CD4-positive, CD25-positive, alpha-beta regulatory T cell (primary cell): ENCODE data around the gene SORBS2. TPM values are rescaled to one million over a fixed set of nuclear protein-coding genes. Genes with fewer than 3 reads are reported as not detected.

ENCODE experiments used
- ATAC-seq, 2 donors: fragments of 150-1000 bp; cut with Tn5 transposase; one replicate each; pipeline ENCODE4 v1.10.0; 2021; ENCODE audit warnings: low read depth in 2 of 2, moderate number of reproducible peaks in 2 of 2, moderate library complexity in 1 of 2
- DNase-seq, 3 donors: peaks; one replicate each; pipeline versions ENCODE4 v3.0.0 to v3.0.0-alpha.2; 2012 to 2022; ENCODE audit warnings: mixed read lengths in 1 of 3
- H3K27ac ChIP-seq: one replicate; pipeline ENCODE4 v1.7.0; 2013; ENCODE audit warnings: mild to moderate bottlenecking, low read length; ENCODE audit not compliant: insufficient read depth, poor library complexity, severe bottlenecking
- H3K27me3 ChIP-seq: one replicate; pipeline ENCODE4 v1.7.0; 2013; ENCODE audit warnings: low read length; ENCODE audit not compliant: control insufficient read depth, insufficient read depth
- H3K36me3 ChIP-seq: one replicate; pipeline ENCODE4 v1.7.0; 2013; ENCODE audit warnings: mild to moderate bottlenecking, low read length, moderate library complexity; ENCODE audit not compliant: control insufficient read depth, insufficient read depth
- H3K4me1 ChIP-seq: 2 replicates; pipeline ENCODE4 v1.7.0; 2013; ENCODE audit warnings: mild to moderate bottlenecking, low read length; ENCODE audit not compliant: insufficient read depth, control insufficient read depth, poor library complexity, severe bottlenecking
- H3K4me3 ChIP-seq: one replicate; pipeline ENCODE4 v1.7.0; 2013; ENCODE audit warnings: low read depth, mild to moderate bottlenecking, low read length, moderate library complexity
- H3K9me3 ChIP-seq, 2 experiments: 1 replicate in 1 of 2; 2 replicates in 1 of 2; pipeline ENCODE4 v1.7.0; 2013; ENCODE audit warnings: low read length in 2 of 2, mild to moderate bottlenecking in 1 of 2, moderate library complexity in 1 of 2; ENCODE audit not compliant: control insufficient read depth in 2 of 2
- H3K27ac Mint-ChIP-seq, 3 donors: one replicate each; pipeline ENCODE4 v1.8.0; 2020 to 2022; ENCODE audit warnings: mild to moderate bottlenecking in 3 of 3, mixed read lengths in 3 of 3, moderate library complexity in 2 of 3
- H3K27me3 Mint-ChIP-seq: one replicate; pipeline ENCODE4 v1.8.0; 2022; ENCODE audit warnings: mild to moderate bottlenecking, mixed read lengths
- H3K36me3 Mint-ChIP-seq: one replicate; pipeline ENCODE4 v1.8.0; 2020; ENCODE audit warnings: mixed read lengths
- H3K4me1 Mint-ChIP-seq, 4 donors: one replicate each; pipeline ENCODE4 v1.8.0; 2020 to 2022; ENCODE audit warnings: mixed read lengths in 4 of 4, mild to moderate bottlenecking in 1 of 4
- H3K4me3 Mint-ChIP-seq, 4 donors: one replicate each; pipeline ENCODE4 v1.8.0; 2020 to 2022; ENCODE audit warnings: mild to moderate bottlenecking in 4 of 4, mixed read lengths in 4 of 4, moderate library complexity in 3 of 4
- H3K9me3 Mint-ChIP-seq, 7 donors: one replicate each; pipeline ENCODE4 v1.8.0; 2020 to 2022; ENCODE audit warnings: mixed read lengths in 7 of 7, mild to moderate bottlenecking in 3 of 7, moderate library complexity in 2 of 7
- polyA plus RNA-seq, 4 donors: library from polyadenylated mRNA; unstranded; fragments of 300-500 nt; fragmentation: Illumina TruSeq; gene quantifications; one replicate each; pipeline ENCODE4 v1.2.3, GENCODE V29; 2021
- total RNA-seq: library from RNA; stranded (reverse); gene quantifications from one replicate; pipeline ENCODE4 v1.2.3, GENCODE V29; 2022

Gene SORBS2
- total and polyA plus RNA-seq, 5 donors from 2014 or later: 0.07 TPM; not detected in 4

- H3K27me3 ChIP-seq: peaks cover 3% of the 10 kb centered on the region
- no peak overlapping the region for H3K27ac ChIP-seq
- peaks cover 0 to 2% (median 0%) of the 10 kb centered on the region in 7 donors for H3K9me3 Mint-ChIP-seq
- H3K9me3 ChIP-seq: no peaks in the 10 kb centered on the region
- H3K4me1 Mint-ChIP-seq: peaks cover 0 to 2% (median 0%) of the 10 kb centered on the region in 4 donors
- H3K27me3 Mint-ChIP-seq: peaks cover 30% of the 10 kb centered on the region
- H3K36me3 ChIP-seq: no peaks in the 10 kb centered on the region
- DNase-seq (peak in 1 of 3 donors; percentile 45), ATAC-seq (no peak)
- no peaks in the 10 kb centered on the region for H3K4me1 ChIP-seq
- no peak overlapping the region for H3K27ac Mint-ChIP-seq
- no peak overlapping the region for H3K4me3 Mint-ChIP-seq
- H3K4me3 ChIP-seq: no peak overlapping the region
- no peaks in the 10 kb centered on the region for H3K36me3 Mint-ChIP-seq
Measured at GRCh38 chr4:185640811-185641675, 171.0 kb downstream of the SORBS2 start.

- Mint-ChIP-seq H3K4me1 (peaks cover 0 to 2% (median 0%) of the 10 kb centered on the region in 4 donors), H3K9me3 (peaks cover 0 to 5% (median 0%) of the 10 kb centered on the region in 7 donors), H3K36me3 (no peaks in the 10 kb centered on the region), H3K4me3 (no peak overlapping the region), H3K27me3 (peaks cover 35% of the 10 kb centered on the region), H3K27ac (no peak overlapping the region)
- peaks cover 2 to 4% of the 10 kb centered on the region in 2 experiments for H3K9me3 ChIP-seq
- no peak overlapping the region for H3K27ac ChIP-seq
- H3K4me3 ChIP-seq: no peak overlapping the region
- no peak for ATAC-seq
- H3K27me3 ChIP-seq: peaks cover 3% of the 10 kb centered on the region
- no peak for DNase-seq
- H3K4me1 ChIP-seq: no peaks in the 10 kb centered on the region
- H3K36me3 ChIP-seq: no peaks in the 10 kb centered on the region
Measured at GRCh38 chr4:185638548-185639301, 173.3 kb downstream of the SORBS2 start.

- Histone ChIP-seq H3K9me3 (peaks cover 4 to 5% of the 10 kb centered on the region in 2 experiments), H3K4me3 (no peak overlapping the region), H3K27me3 (peaks cover 3% of the 10 kb centered on the region), H3K27ac (no peak overlapping the region), H3K4me1 (no peaks in the 10 kb centered on the region), H3K36me3 (no peaks in the 10 kb centered on the region)
- no peak for DNase-seq
- Mint-ChIP-seq H3K27ac (no peak overlapping the region), H3K4me1 (peaks cover 0 to 2% (median 0%) of the 10 kb centered on the region in 4 donors), H3K36me3 (no peaks in the 10 kb centered on the region), H3K27me3 (peaks cover 35% of the 10 kb centered on the region), H3K4me3 (no peak overlapping the region), H3K9me3 (peaks cover 0 to 5% (median 0%) of the 10 kb centered on the region in 7 donors)
- no peak for ATAC-seq
Measured at GRCh38 chr4:185638093-185638492, 173.9 kb downstream of the SORBS2 start.

GRCh38 chr4:185637163-185637875 is 174.7 kb downstream of the SORBS2 start:
- ATAC-seq: no peak
- H3K4me1 ChIP-seq: no peaks in the 10 kb centered on the region
- Mint-ChIP-seq H3K36me3 (no peaks in the 10 kb centered on the region), H3K9me3 (peaks cover 0 to 5% (median 0%) of the 10 kb centered on the region in 7 donors), H3K4me3 (no peak overlapping the region), H3K4me1 (peaks cover 0 to 2% (median 0%) of the 10 kb centered on the region in 4 donors), H3K27me3 (peaks cover 31% of the 10 kb centered on the region), H3K27ac (no peak overlapping the region)
- no peaks in the 10 kb centered on the region for H3K36me3 ChIP-seq
- H3K9me3 ChIP-seq: peaks cover 4 to 5% of the 10 kb centered on the region in 2 experiments
- no peak overlapping the region for H3K4me3 ChIP-seq
- H3K27me3 ChIP-seq: peaks cover 3% of the 10 kb centered on the region
- H3K27ac ChIP-seq: no peak overlapping the region
- no peak for DNase-seq

- H3K27ac ChIP-seq: no peak overlapping the region
- H3K27me3 ChIP-seq: peaks cover 3% of the 10 kb centered on the region
- peak in 1 of 3 donors; percentile 27 for DNase-seq
- no peaks in the 10 kb centered on the region for H3K4me1 ChIP-seq
- Mint-ChIP-seq H3K27ac (no peak overlapping the region), H3K36me3 (no peaks in the 10 kb centered on the region), H3K27me3 (peaks cover 20% of the 10 kb centered on the region), H3K4me3 (no peak overlapping the region), H3K4me1 (peaks cover 0 to 2% (median 0%) of the 10 kb centered on the region in 4 donors), H3K9me3 (peaks cover 0 to 5% (median 0%) of the 10 kb centered on the region in 7 donors)
- H3K36me3 ChIP-seq: no peaks in the 10 kb centered on the region
- no peak overlapping the region for H3K4me3 ChIP-seq
- ATAC-seq: no peak
- H3K9me3 ChIP-seq: peaks cover 4 to 5% of the 10 kb centered on the region in 2 experiments
Measured at GRCh38 chr4:185634066-185634652, 177.8 kb downstream of the SORBS2 start.

- Mint-ChIP-seq H3K4me1 (no peaks in the 10 kb centered on the region), H3K27ac (no peak overlapping the region), H3K9me3 (no peaks in the 10 kb centered on the region), H3K4me3 (no peak overlapping the region), H3K36me3 (no peaks in the 10 kb centered on the region), H3K27me3 (no peaks in the 10 kb centered on the region)
- no peaks in the 10 kb centered on the region for H3K9me3 ChIP-seq
- no peaks in the 10 kb centered on the region for H3K4me1 ChIP-seq
- no peak overlapping the region for H3K4me3 ChIP-seq
- H3K27me3 ChIP-seq: no peaks in the 10 kb centered on the region
- DNase-seq: no peak
- no peak overlapping the region for H3K27ac ChIP-seq
- no peaks in the 10 kb centered on the region for H3K36me3 ChIP-seq
- no peak for ATAC-seq
Measured at GRCh38 chr4:185626798-185627197, 185.2 kb downstream of the SORBS2 start.

GRCh38 chr4:185625503-185625902 is 186.5 kb downstream of the SORBS2 start:
- no peak overlapping the region for H3K4me3 ChIP-seq
- H3K36me3 ChIP-seq: no peaks in the 10 kb centered on the region
- no peaks in the 10 kb centered on the region for H3K4me1 Mint-ChIP-seq
- ATAC-seq (no peak), DNase-seq (no peak)
- no peaks in the 10 kb centered on the region for H3K27me3 ChIP-seq
- no peaks in the 10 kb centered on the region for H3K9me3 ChIP-seq
- no peak overlapping the region for H3K27ac Mint-ChIP-seq
- no peaks in the 10 kb centered on the region for H3K9me3 Mint-ChIP-seq
- no peak overlapping the region for H3K27ac ChIP-seq
- no peaks in the 10 kb centered on the region for H3K4me1 ChIP-seq
- no peak overlapping the region for H3K4me3 Mint-ChIP-seq
- H3K36me3 Mint-ChIP-seq: no peaks in the 10 kb centered on the region
- no peaks in the 10 kb centered on the region for H3K27me3 Mint-ChIP-seq
